Smooth muscle cell (in vitro differentiated cells): Measurements from ENCODE around the gene RAB35. TPM values are rescaled to one million over a fixed set of nuclear protein-coding genes. Genes with fewer than 3 reads are reported as not detected.

Experiments used
- DNase-seq: peaks from one replicate; lab custom pipeline; 2025; ENCODE audit not compliant: unreplicated experiment; lab: John Stamatoyannopoulos, UW
- H2AFZ ChIP-seq: fragments of 200-600 bp; sonication (generic); 2 replicates; pipeline ENCODE4 v1.6.0; 2016; ENCODE audit warnings: antibody characterized with exemption, low read depth, mild to moderate bottlenecking
- H3F3A ChIP-seq: fragments of 200-600 bp; sonication (generic); 2 replicates; pipeline ENCODE4 v1.6.0; 2017; ENCODE audit warnings: antibody characterized with exemption, low read depth
- H3K27ac ChIP-seq: fragments of 200-600 bp; sonication (generic); 2 replicates; pipeline ENCODE4 v1.5.1; 2016; ENCODE audit warnings: low read depth, mild to moderate bottlenecking
- H3K27me3 ChIP-seq: fragments of 200-600 bp; sonication (generic); 2 replicates; pipeline ENCODE4 v1.6.1; 2016; ENCODE audit warnings: low read depth, mild to moderate bottlenecking
- H3K36me3 ChIP-seq: fragments of 200-600 bp; sonication (generic); 2 replicates; pipeline ENCODE4 v1.5.1; 2016; ENCODE audit warnings: low read depth
- H3K4me1 ChIP-seq: fragments of 200-600 bp; sonication (generic); 2 replicates; pipeline ENCODE4 v1.5.1; 2016; ENCODE audit warnings: low read depth
- H3K4me2 ChIP-seq: fragments of 200-600 bp; sonication (generic); 2 replicates; pipeline ENCODE4 v1.6.0; 2016; ENCODE audit warnings: mild to moderate bottlenecking
- H3K4me3 ChIP-seq: fragments of 200-600 bp; sonication (generic); 2 replicates; pipeline ENCODE4 v1.5.1; 2016; ENCODE audit warnings: mild to moderate bottlenecking
- H3K79me2 ChIP-seq: fragments of 200-600 bp; sonication (generic); 2 replicates; pipeline ENCODE4 v1.6.0; 2016; ENCODE audit warnings: low read depth, mild to moderate bottlenecking
- H3K9ac ChIP-seq: fragments of 200-600 bp; sonication (generic); 2 replicates; pipeline ENCODE4 v1.6.0; 2016; ENCODE audit warnings: low read depth
- H3K9me3 ChIP-seq: fragments of 200-600 bp; sonication (generic); replicated peaks from 2 replicates; pipeline ENCODE4 v1.5.1; 2016; ENCODE audit warnings: low read depth
- H4K20me1 ChIP-seq: fragments of 200-600 bp; sonication (generic); 2 replicates; pipeline ENCODE4 v1.6.0; 2016; ENCODE audit warnings: low read depth
- WGBS: methylation state at CpG from one replicate; pipeline ENCODE4 v1.1.7; 2016; ENCODE audit warnings: low lambda C conversion rate; 5-methylcytosine and 5-hydroxymethylcytosine counted together
- polyA plus RNA-seq: library from polyadenylated mRNA; unstranded; fragments of >200 nt; fragmentation: Nextera tagmentation; extraction: Ambion mirVana; gene quantifications from 2 replicates; pipeline ENCODE4 v1.2.1, GENCODE V29; 2016
- total RNA-seq: library from RNA; depleted of rRNA; stranded (reverse); fragments of >200 nt; gene quantifications from 2 replicates; pipeline ENCODE4 v1.2.3, GENCODE V29; 2014
- TF ChIP-seq, protein P1 (sequence below): fragments of 200-600 bp; sonication (generic); IDR thresholded peaks from 2 replicates; pipeline ENCODE4 v1.5.1; 2017; ENCODE audit warnings: borderline replicate concordance, mild to moderate bottlenecking, antibody characterized with exemption; ENCODE audit not compliant: insufficient read depth, poor library complexity, severe bottlenecking

Gene RAB35
- total and polyA plus RNA-seq, 2 experiments from 2014 or later = 19.1 to 19.3 TPM

DNA sequence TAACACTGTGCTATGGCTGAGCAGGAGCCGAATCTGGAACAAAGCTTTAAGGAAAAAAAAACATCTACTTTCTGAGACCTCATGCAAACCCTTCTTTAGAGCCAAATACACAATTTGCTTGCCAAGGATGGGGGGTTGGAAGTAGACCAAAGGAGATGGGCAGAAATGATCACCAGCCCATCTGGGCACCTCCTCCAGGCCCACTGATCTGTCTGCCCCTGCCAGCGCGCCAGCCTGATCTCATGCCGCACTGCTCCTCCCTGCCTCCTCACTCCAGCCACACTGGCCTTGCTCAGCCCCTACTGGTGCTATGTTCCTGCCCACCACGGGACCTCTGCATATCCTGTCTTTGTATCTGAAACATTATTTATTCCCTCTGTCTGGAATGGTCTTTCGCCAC is 24.8 kb upstream of the RAB35 start:
- Histone ChIP-seq H4K20me1 (peaks cover 8% of the 10 kb centered on the region), H3K4me2 (no peak overlapping the region), H3K27me3 (no peaks in the 10 kb centered on the region), H3K79me2 (no peaks in the 10 kb centered on the region), H3K9me3 (no peaks in the 10 kb centered on the region), H3K9ac (no peak overlapping the region), H3K36me3 (peaks cover 36% of the 10 kb centered on the region), H3K4me1 (no peaks in the 10 kb centered on the region), H3F3A (no peaks in the 10 kb centered on the region), H3K27ac (no peak overlapping the region), H2AFZ (no peak overlapping the region), H3K4me3 (no peak overlapping the region)
- WGBS = 97% methylated on average over 6 of the region's 6 CpGs
- DNase-seq = no peak
- TF ChIP-seq, protein P1, sequence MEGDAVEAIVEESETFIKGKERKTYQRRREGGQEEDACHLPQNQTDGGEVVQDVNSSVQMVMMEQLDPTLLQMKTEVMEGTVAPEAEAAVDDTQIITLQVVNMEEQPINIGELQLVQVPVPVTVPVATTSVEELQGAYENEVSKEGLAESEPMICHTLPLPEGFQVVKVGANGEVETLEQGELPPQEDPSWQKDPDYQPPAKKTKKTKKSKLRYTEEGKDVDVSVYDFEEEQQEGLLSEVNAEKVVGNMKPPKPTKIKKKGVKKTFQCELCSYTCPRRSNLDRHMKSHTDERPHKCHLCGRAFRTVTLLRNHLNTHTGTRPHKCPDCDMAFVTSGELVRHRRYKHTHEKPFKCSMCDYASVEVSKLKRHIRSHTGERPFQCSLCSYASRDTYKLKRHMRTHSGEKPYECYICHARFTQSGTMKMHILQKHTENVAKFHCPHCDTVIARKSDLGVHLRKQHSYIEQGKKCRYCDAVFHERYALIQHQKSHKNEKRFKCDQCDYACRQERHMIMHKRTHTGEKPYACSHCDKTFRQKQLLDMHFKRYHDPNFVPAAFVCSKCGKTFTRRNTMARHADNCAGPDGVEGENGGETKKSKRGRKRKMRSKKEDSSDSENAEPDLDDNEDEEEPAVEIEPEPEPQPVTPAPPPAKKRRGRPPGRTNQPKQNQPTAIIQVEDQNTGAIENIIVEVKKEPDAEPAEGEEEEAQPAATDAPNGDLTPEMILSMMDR = no peak

DNA sequence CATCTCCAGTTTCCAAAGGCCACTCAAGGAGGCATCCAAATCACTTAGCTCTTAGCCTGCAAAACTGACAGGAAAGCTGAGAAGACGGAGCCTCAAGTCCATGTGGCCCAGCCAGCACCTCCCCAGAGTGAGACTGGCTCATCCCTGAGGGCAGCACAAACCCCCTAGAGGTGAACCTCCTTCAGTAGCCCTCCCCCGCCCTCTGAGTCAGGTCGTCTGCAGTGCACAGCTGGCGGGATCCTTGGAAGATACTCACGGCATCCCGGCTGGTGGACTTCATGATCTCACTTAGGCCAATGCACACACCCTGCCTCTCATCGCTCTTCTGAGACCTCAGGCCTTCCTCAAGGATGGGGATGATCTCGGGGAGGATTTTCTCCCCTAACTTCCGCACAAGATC is 24.1 kb upstream of the RAB35 start:
- Histone ChIP-seq H3F3A (no peaks in the 10 kb centered on the region), H3K9ac (no peak overlapping the region), H3K27ac (no peak overlapping the region), H4K20me1 (peaks cover 10% of the 10 kb centered on the region), H3K4me3 (no peak overlapping the region), H2AFZ (no peak overlapping the region), H3K4me1 (no peaks in the 10 kb centered on the region), H3K36me3 (peaks cover 32% of the 10 kb centered on the region), H3K9me3 (no peaks in the 10 kb centered on the region), H3K27me3 (no peaks in the 10 kb centered on the region), H3K4me2 (no peak overlapping the region), H3K79me2 (no peaks in the 10 kb centered on the region)
- TF ChIP-seq, protein P1 = no peak
- no peak for DNase-seq
- 91% methylated on average over 9 of the region's 9 CpGs for WGBS

DNA sequence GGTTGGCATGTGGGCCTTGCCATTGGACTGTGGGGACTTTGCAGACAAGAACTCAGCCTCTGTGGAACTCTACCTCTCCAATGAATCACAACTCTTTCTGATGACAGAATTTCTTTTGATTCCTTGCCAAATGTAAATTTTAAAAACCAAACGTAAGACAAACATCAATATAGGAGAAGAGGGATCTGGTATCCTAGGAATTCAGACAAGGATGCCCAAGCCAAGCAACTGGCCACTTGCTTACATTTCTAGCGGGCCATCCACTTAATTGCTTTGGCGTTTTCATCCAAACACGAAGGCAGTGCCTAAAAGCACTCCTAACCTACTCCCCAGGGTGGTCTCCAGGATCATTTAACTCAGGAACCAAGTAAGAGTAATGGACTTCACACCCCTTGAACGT is 23.4 kb upstream of the RAB35 start:
- H3K9me3 ChIP-seq = no peaks in the 10 kb centered on the region
- H3K36me3 ChIP-seq = peaks cover 27% of the 10 kb centered on the region
- no peak overlapping the region for H2AFZ ChIP-seq
- DNase-seq = no peak
- no peak overlapping the region for H3K27ac ChIP-seq
- H3F3A ChIP-seq = no peaks in the 10 kb centered on the region
- H3K79me2 ChIP-seq = no peaks in the 10 kb centered on the region
- H3K9ac ChIP-seq = no peak overlapping the region
- H3K4me2 ChIP-seq = no peak overlapping the region
- 94% methylated on average over 5 of the region's 5 CpGs for WGBS
- no peaks in the 10 kb centered on the region for H3K4me1 ChIP-seq
- TF ChIP-seq, protein P1 = no peak
- peaks cover 10% of the 10 kb centered on the region for H4K20me1 ChIP-seq
- H3K27me3 ChIP-seq = no peaks in the 10 kb centered on the region
- H3K4me3 ChIP-seq = no peak overlapping the region

DNA sequence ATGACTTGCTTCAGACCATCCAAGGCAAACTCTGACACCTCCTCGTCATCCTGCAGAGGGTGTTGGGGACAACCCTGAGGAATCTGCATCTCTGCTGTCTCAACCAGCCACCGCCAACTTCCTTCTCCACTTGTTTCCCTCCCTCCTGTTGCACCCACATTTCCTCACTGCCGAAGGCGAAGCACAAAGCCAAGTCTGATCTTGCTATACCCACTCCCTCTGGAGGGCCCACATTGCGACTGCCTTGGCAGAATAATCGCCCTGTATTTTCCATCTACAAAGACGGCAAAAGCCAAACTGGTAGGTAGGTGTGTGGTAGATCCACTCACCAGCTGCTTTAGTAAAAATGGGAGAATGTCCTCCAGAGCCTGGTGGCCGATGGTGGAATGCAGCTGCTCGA is 21.8 kb upstream of the RAB35 start:
- no peak overlapping the region for H3K4me2 ChIP-seq
- H3K4me3 ChIP-seq = no peak overlapping the region
- TF ChIP-seq, protein P1 = no peak
- H3K9ac ChIP-seq = no peak overlapping the region
- H3F3A ChIP-seq = no peaks in the 10 kb centered on the region
- H3K27ac ChIP-seq = no peak overlapping the region
- H2AFZ ChIP-seq = no peak overlapping the region
- H3K4me1 ChIP-seq = no peaks in the 10 kb centered on the region
- H3K79me2 ChIP-seq = no peaks in the 10 kb centered on the region
- DNase-seq = no peak
- no peaks in the 10 kb centered on the region for H3K27me3 ChIP-seq
- 95% methylated on average over 9 of the region's 9 CpGs for WGBS
- H3K9me3 ChIP-seq = no peaks in the 10 kb centered on the region
- H3K36me3 ChIP-seq = peaks cover 31% of the 10 kb centered on the region
- peaks cover 10% of the 10 kb centered on the region for H4K20me1 ChIP-seq
